ENCODE measurements around the gene PANX2.

- TF ChIP-seq EZH2phosphoT487 (IDR thresholded peaks at IDR 0.05; ENCODE audit: low read length) (no peak), CTCF (IDR thresholded peaks at IDR 0.05; ENCODE audit: low read length) (no peak)
Observed at GRCh38 chr22:50138041-50138440, 32.5 kb upstream of the PANX2 start.

All from MM.1S (cell line).